ENCODE measurements around the gene BLOC1S1. TPM values are rescaled to one million over a fixed set of nuclear protein-coding genes. Genes with fewer than 3 reads are reported as not detected.

BLOC1S1 gene
- total and polyA plus RNA-seq, 10 of the 15 experiments (the other 5 are each of a cell fraction or from before 2014, with no cell fraction given) = 126 to 285 (median 166) TPM

GRCh38 chr12:55724940-55725309 lies 9.1 kb downstream of the BLOC1S1 start (continued):
- TF ChIP-seq SREBF1 (IDR thresholded peaks at IDR 0.05; ENCODE audit: low read length) (no peak), ZNF207 (IDR thresholded peaks at IDR 0.05; ENCODE audit: borderline replicate concordance) (no peak), EGR1 (IDR thresholded peaks at IDR 0.05; ENCODE audit: borderline replicate concordance in 1 of 2, low read depth in 2 of 2, low read length in 2 of 2) (no peak)

DNA sequence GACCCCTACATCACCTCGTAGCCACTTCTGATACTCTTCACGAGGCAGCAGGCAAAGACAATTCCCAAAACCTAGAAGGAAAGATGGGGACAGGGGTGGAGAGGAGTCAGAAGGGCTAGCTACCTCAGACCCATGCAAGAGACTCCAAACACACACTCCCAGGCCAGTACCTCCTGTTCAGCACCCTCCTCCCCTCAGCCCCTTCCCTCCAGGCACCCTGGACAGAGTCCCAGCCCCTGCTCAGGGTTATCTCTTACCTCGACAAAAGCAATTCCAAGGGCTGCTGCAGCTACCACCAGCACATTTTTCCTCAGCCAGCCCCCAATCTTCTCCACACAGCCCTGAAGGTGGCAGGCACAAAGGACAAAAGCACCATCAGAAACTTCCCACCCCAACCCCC lies 9.7 kb downstream of the BLOC1S1 start:
- peaks cover 5 to 7% of the 10 kb centered on the region in 2 experiments; a peak in 3 of 4 replicates for H3K36me3 ChIP-seq (ENCODE audit: control insufficient read depth in 2 of 2, insufficient read depth in 2 of 2, low read length in 1 of 2)
- H3K4me1 ChIP-seq (ENCODE audit: control insufficient read depth, insufficient read depth, low read length) = peaks cover 16% of the 10 kb centered on the region
- CTCF ChIA-PET = interaction anchor here (0.9 to 11.4 kb wide), 9 partner anchors 9 to 270 kb away, joined by 3 to 205 read pairs (median 4); partner anchors contain the start of gene BLOC1S1

More for the DNA sequence above, 9.7 kb downstream of the BLOC1S1 start:
- Histone ChIP-seq H2AFZ (ENCODE audit: control insufficient read depth, low read depth, low read length) (no peak overlapping the region), H4K20me1 (ENCODE audit: control insufficient read depth, insufficient read depth) (no peaks in the 10 kb centered on the region), H3K4me3 (no peak overlapping the region), H3K27ac (ENCODE audit: control insufficient read depth, insufficient read depth) (no peak overlapping the region), H3K9ac (ENCODE audit: control insufficient read depth, insufficient read depth, low read length) (no peak overlapping the region), H3K27me3 (replicated peaks in 1 of 2; ENCODE audit: control insufficient read depth in 2 of 2, insufficient read depth in 2 of 2, low read length in 1 of 2) (no peaks in the 10 kb centered on the region), H3K4me2 (ENCODE audit: control insufficient read depth, insufficient read depth) (no peak overlapping the region), H3K79me2 (ENCODE audit: control insufficient read depth, insufficient read depth, low read length) (peaks cover 11% of the 10 kb centered on the region), H3K9me3 (replicated peaks; ENCODE audit: control insufficient read depth, insufficient read depth, low read length) (no peaks in the 10 kb centered on the region)
- 80% methylated on average over 3 of the region's 3 CpGs for WGBS (ENCODE audit: insufficient coverage, insufficient replicate concordance, low lambda C conversion rate, missing lambda C conversion rate)
- no peak for TF ChIP-seq IKZF1 (conservative IDR thresholded peaks at IDR 0.05)
- no peak for TF ChIP-seq FOXK2 (IDR thresholded peaks at IDR 0.05)
- TF ChIP-seq CBX5 (IDR thresholded peaks at IDR 0.05; ENCODE audit: low read depth) = no peak
- TF ChIP-seq, protein P1, sequence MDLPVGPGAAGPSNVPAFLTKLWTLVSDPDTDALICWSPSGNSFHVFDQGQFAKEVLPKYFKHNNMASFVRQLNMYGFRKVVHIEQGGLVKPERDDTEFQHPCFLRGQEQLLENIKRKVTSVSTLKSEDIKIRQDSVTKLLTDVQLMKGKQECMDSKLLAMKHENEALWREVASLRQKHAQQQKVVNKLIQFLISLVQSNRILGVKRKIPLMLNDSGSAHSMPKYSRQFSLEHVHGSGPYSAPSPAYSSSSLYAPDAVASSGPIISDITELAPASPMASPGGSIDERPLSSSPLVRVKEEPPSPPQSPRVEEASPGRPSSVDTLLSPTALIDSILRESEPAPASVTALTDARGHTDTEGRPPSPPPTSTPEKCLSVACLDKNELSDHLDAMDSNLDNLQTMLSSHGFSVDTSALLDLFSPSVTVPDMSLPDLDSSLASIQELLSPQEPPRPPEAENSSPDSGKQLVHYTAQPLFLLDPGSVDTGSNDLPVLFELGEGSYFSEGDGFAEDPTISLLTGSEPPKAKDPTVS (IDR thresholded peaks at IDR 0.05; ENCODE audit: low read depth, low read length) = no peak
- no peak for TF ChIP-seq EGR1 (IDR thresholded peaks at IDR 0.05; ENCODE audit: borderline replicate concordance in 1 of 2, low read depth in 2 of 2, low read length in 2 of 2)
- TF ChIP-seq NFYA (IDR thresholded peaks at IDR 0.05; ENCODE audit: borderline replicate concordance, low read depth, low read length) = no peak
- TF ChIP-seq CHD1 (IDR thresholded peaks at IDR 0.05; ENCODE audit: low read depth, low read length) = no peak
- TF ChIP-seq BHLHE40 (IDR thresholded peaks at IDR 0.05; ENCODE audit: borderline replicate concordance in 1 of 2, low read depth in 2 of 2, low read length in 1 of 2) = no peak
- no peak for TF ChIP-seq NFIC (IDR thresholded peaks at IDR 0.05; ENCODE audit: low read depth, low read length)
- TF ChIP-seq SUZ12 (IDR thresholded peaks at IDR 0.05; ENCODE audit: unreplicated experiment) = no peak
- TF ChIP-seq LARP7 (IDR thresholded peaks at IDR 0.05) = no peak
- TF ChIP-seq MXI1 (IDR thresholded peaks at IDR 0.05; ENCODE audit: low read depth, low read length) = no peak
- TF ChIP-seq E2F8 (IDR thresholded peaks at IDR 0.05; ENCODE audit: low read depth, partially characterized antibody) = no peak
- TF ChIP-seq ZSCAN29 (IDR thresholded peaks at IDR 0.05) = no peak
- no peak for TF ChIP-seq SUPT20H (IDR thresholded peaks at IDR 0.05; ENCODE audit: borderline replicate concordance, control insufficient read depth, low read depth, low read length)
- TF ChIP-seq, protein P2, sequence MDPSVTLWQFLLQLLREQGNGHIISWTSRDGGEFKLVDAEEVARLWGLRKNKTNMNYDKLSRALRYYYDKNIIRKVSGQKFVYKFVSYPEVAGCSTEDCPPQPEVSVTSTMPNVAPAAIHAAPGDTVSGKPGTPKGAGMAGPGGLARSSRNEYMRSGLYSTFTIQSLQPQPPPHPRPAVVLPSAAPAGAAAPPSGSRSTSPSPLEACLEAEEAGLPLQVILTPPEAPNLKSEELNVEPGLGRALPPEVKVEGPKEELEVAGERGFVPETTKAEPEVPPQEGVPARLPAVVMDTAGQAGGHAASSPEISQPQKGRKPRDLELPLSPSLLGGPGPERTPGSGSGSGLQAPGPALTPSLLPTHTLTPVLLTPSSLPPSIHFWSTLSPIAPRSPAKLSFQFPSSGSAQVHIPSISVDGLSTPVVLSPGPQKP (IDR thresholded peaks at IDR 0.05; ENCODE audit: low read depth, low read length) = no peak
- BruUV-seq (replicated peaks) = no TSS peak
- ChIA-PET RAD21 (ENCODE audit: unreplicated experiment) (interaction anchor here (0.9 to 11.0 kb wide), 6 partner anchors 10 to 104 kb away, joined by 3 to 113 read pairs (median 4); partner anchors contain the start of genes BLOC1S1 and DNAJC14), POLR2A (interaction anchor here (0.6 to 2.3 kb wide), 2 partner anchors 13 to 104 kb away, joined by 5 to 9 read pairs; partner anchors contain the start of gene DNAJC14), SMC1A (ENCODE audit: uncharacterized antibody, unreplicated experiment) (interaction anchor here (1.3 to 2.1 kb wide), 3 partner anchors 9 to 13 kb away, joined by 3 to 44 read pairs (median 6); partner anchors contain the start of gene BLOC1S1)
- intact Hi-C loops (cut with micrococcal nuclease; ENCODE audit: unreplicated experiment) (no loop called here), in situ Hi-C loops (cut with MboI) (no loop called here)
- FAIRE-seq (no peak), ATAC-seq (no peak), DNase-seq (ENCODE audit: low read depth, low spot score) (no peak)

Measured in GM12878 (cell line).